NCI-H2171 treated with DMSO at 0.1 percent for 48 hours (cell line): Measurements from ENCODE around the gene PEA15.

ENCODE experiments used
- DNase-seq: peaks from one replicate; lab custom pipeline; 2025; lab: John Stamatoyannopoulos, UW

The PEA15 gene

DNA sequence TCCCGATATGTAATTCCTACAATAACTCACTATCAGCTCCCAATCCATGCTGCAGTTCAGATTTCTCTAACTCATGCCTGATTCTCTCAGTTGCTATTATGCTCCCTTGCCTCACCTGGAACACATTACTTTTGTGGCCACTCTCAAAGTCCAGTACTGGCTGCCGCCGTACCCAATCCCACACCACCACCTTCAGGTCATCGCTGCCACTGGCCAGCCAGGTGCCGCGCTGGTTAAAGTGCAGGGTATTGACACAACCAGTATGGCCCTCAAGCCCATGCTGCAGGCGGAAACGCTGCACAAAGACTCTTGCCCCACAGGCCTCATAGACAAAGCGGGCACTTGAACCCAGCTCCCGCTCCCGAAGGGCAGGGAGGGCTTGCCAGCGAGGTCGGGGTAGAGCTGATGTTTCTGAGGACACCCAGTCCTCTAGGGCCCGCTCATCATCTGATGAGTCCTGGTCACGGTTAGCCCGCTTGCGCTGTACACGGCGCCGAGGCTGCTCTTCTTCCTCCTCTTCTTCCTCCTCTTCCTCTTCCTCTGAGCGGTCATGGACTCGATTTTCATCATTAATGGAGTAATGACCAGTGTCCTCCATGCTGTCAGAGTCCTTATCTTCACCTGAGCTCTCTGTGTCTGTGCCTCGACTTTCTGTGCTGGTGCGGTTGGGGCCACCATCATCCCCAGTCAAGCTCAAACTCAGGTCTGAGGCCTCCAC is 34.6 kb downstream of the PEA15 start:
- DNase-seq = no peak

DNA sequence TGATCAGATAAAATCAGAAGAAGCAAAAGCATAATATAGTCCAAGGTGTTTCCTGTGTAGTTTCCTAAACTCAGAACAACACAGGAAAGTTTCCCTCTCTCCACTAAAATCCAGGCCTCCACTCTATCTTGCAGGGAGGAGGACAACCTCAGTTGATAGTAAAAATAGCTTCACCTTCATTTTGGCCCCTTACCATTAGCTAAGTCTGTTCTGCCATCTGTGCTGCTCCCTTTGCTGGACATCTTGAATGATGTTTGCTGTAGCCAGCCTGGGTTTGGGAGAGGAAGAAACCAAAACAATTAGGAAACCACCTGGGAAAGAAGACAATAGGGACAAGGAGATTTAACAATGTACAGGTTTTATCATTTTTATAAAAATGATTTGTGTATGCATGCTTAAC is 38.6 kb downstream of the PEA15 start:
- peak; percentile 42 for DNase-seq

- peak; percentile 89 for DNase-seq
Observed at GRCh38 chr1:160244209-160244608, 39.0 kb downstream of the PEA15 start.

- DNase-seq = no peak
Observed at GRCh38 chr1:160245434-160245833, 40.2 kb downstream of the PEA15 start.

DNA sequence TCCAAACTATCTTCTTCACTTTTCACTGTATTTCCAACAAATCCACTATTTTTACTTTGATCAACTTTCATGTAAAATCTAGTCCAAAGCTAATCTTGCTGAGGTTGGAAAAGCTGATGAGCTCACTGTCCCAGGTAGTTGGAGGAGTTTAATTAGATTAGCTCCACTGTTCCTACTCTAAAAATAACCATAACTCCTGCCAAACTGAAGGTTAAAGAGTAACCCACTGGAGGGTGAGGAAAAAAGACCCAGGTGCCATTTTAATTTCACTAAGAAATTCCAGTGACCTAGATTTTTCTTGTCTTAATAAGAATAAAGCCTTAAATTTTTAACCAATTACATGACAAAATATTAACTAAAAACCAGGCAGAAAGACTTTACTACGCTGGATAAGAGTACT is 41.9 kb downstream of the PEA15 start:
- DNase-seq = no peak

GRCh38 chr1:160251011-160251410 is 45.8 kb downstream of the PEA15 start:
- DNase-seq = peak; percentile 36

DNA sequence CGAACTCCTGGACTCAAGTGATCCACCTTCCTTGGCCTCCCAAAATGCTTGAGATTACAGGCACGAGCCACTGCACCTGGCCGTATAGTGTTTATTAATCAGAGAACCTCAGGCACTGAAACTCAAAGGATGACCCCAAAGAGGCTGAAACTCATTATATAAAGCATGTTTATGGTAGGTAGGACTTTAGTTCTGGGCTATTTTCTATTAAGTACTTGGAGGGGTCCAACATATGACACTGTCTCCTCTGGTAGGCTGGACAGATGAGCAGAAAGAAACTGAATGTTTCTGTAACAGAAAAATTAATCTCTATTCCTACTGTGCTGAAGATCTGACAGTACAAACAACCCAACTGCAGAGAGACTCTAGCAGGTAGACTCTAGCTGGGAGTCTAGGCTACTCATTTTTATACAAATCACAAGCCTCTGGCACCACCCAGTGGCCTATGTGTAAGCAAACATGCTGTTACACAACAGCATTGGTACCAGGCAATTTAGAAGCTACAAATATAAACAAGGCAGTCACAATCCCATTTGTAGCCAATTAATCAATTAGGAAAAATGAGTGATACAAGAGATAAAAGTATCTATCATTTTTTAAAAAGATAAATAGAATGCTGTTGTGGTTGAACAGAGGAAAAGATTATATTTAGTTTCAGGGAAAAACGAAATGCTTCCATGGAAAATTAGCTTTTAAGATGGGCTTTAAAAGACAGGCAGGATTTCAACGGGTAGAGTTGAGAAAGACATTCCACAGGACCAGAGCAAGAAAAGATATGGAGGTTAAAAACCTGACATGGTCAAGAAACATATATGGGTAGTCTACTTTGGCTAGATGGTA is 46.7 kb downstream of the PEA15 start:
- DNase-seq = peak; percentile 73

- DNase-seq = no peak
Observed at GRCh38 chr1:160255781-160256300, 50.7 kb downstream of the PEA15 start.

DNA sequence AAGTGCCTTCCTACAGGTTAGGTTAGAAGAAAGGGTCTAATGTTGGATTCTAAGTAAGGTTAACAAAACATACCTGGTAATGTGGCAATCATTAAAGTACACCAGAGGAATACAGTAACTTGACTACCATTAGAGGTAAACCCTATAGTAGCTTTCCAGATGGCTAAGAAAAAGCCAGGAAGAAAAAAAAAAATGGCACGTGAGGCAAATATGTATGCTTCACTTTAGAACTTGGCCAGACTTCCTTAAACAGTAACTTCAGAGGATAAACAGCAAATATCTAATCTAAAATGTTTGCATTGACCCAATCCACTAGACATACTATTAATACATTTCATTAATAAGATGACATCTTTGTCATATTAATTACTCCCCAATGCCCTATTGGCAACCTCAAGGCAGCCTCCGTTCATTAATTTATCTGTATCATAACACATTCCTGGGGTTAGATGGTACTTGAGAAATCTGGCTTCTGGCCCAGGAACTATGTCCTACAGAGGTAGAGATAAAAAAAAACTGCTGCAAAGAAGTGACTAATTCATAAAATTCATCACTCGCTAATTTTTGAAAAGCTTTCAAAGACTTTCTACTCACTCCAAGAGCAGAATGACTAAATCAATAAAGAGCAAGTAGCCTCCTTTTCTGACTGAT is 51.3 kb downstream of the PEA15 start:
- peak; percentile 57 for DNase-seq

DNA sequence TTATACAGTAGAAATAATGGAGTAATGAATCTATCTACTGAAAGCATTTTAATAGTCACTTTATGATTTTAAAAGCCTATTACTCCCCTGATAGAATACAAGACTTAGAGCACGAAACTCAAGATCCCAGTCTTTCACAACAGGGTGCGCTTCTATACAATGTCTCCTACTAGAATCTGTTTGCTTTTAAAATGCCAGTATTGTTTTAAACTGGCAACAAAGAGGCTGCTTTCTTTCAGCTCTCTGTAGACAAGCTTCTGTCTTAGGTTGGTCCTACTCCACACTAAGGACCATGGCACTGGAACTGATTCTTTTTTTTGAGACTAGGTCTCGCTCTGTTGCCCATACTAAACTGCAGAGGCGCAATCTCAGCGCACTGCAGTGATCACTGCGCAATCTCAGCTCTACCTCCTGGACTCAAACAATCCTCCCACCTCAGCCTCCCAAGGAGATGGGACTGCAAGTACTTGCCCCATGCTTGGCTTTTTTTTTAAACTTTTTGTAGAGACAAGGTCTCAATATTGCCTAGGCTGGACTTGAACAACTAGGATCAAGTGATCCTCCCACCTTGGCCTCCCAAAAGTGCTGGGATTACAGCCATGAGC is 52.3 kb downstream of the PEA15 start:
- no peak for DNase-seq

DNA sequence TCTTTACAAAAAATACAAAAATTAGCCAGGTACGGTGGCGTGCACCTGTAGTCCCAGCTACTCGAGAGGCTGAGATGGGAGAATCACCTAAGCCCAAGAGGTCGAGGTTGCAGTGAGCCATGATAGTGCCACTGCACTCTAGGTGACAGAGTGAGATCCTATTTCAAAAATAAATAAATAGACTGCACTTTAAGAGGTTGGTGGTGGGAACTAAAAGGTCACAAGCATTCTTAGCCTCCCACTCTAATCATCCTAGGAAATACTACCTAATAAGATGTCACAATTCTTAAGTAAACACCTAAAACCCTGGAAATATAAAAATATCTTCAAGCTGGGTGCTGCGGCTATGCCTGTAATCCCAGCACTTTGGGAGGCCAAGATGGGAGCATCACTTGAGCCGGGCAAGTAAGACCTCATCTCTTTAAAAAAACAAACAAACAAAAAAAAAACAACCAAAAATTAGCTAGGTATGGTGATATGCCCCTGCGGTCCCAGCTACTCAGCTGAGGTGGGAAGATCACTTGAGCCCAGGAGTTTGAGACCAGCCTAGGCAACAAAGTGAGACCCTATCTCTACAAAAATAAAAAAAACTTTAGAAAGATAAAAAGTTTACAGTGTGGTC is 53.1 kb downstream of the PEA15 start:
- DNase-seq = no peak

GRCh38 chr1:160260406-160261382 is 55.5 kb downstream of the PEA15 start:
- peak; percentile 23 for DNase-seq

GRCh38 chr1:160261556-160261892 is 56.3 kb downstream of the PEA15 start:
- peak; percentile 77 for DNase-seq

DNA sequence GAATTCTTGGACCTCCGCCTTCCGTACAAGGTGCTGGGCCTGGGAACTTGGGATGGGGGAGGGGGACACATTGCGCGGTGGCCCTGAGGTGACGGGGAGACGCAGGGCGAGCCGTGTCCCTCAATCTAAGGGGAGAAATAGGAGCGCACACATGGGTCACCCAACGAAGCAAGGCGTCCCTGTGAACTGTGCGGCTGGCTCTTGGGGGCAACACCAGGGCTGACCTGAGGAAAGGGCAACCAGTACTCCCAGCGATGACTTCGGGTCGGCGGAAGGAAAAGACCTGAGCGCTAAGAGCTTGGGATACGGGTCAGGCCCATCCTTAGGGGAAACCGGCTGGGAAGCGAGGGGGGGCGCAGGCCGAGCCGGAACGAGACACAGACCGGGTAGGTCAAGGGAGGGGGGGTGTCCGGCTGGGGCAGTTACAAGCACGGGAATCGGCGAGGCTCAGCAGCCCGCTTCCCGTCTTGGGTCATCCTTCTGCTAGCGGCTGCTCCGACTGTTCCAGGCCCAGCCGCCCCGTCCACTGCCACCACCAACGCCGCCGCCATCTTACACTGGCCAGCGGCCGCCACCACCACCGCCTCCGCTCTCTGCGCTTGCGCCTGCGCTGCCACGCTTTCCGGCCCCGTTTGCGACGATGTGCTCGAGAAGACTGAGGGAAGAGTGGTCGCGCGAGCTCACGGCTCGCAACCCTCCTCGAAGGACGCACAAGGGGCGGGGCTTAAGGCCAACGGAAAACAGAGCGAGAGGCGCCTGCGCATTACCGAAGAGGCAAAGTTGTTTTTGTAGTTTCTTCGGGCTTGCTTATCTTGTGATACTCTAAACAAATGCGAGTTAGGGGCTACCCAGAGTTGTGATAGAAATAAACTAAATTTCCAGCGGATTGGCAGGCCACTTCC is 57.0 kb downstream of the PEA15 start, which contains the start of gene DCAF8:
Gene DCAF8 (minus strand): TSS at position 657 of the 902 bp plus-strand sequence. CDS start 18,541 bp downstream, outside the sequence.
- DNase-seq = peak; percentile 97

GRCh38 chr1:160264795-160265307 is 59.7 kb downstream of the PEA15 start:
- no peak for DNase-seq
